Keratinocyte (primary cell): ENCODE data around the gene ZFPL1. TPM values are rescaled to one million over a fixed set of nuclear protein-coding genes. Genes with fewer than 3 reads are reported as not detected.

Experiments
- DNase-seq: peaks from one replicate; pipeline ENCODE4 v3.0.0-alpha.2; 2011; ENCODE audit warnings: low read depth, missing footprints, low spot score
- FAIRE-seq: peaks from 2 replicates; lab custom pipeline; 2011; peaks lifted over from hg19 to GRCh38; lab: Jason Lieb, UNC
- H2AFZ ChIP-seq: 2 replicates; pipeline ENCODE4 v1.6.0; 2012; ENCODE audit warnings: low read length, control low read depth, inconsistent platforms; ENCODE audit not compliant: control insufficient read depth
- H3K27ac ChIP-seq: 2 replicates; pipeline ENCODE4 v1.5.1; 2011; ENCODE audit warnings: low read length; ENCODE audit not compliant: control insufficient read depth, insufficient read depth
- H3K27me3 ChIP-seq: 3 replicates; pipeline ENCODE4 v1.6.0; 2011; ENCODE audit warnings: low read length; ENCODE audit not compliant: control insufficient read depth, insufficient read depth; ENCODE audit errors: extremely low read depth
- H3K36me3 ChIP-seq, 2 experiments: 2 replicates in 1 of 2; 3 replicates in 1 of 2; pipeline ENCODE4 v1.5.1; 2011; ENCODE audit warnings: low read length in 2 of 2, mild to moderate bottlenecking in 1 of 2; ENCODE audit not compliant: control insufficient read depth in 2 of 2, insufficient read depth in 2 of 2; ENCODE audit errors: extremely low read depth in 1 of 2
- H3K4me1 ChIP-seq: 3 replicates; pipeline ENCODE4 v1.5.1; 2011; ENCODE audit warnings: low read length; ENCODE audit not compliant: control insufficient read depth, insufficient read depth; ENCODE audit errors: extremely low read depth
- H3K4me2 ChIP-seq: 3 replicates; pipeline ENCODE4 v1.6.0; 2011; ENCODE audit warnings: low read depth, low read length; ENCODE audit not compliant: control insufficient read depth, insufficient read depth; ENCODE audit errors: extremely low read depth
- H3K4me3 ChIP-seq, 3 experiments: fragments of 200-600 bp in 1 of 3; sonication (generic) in 1 of 3; 2 replicates in 2 of 3; 3 replicates in 1 of 3; pipeline ENCODE4 v1.5.1; 2011 to 2016; ENCODE audit warnings: low read length in 3 of 3, mild to moderate bottlenecking in 3 of 3, control low read depth in 2 of 3, inconsistent platforms in 1 of 3, low read depth in 1 of 3, mixed read lengths in 1 of 3, mixed run types in 1 of 3, moderate library complexity in 1 of 3; ENCODE audit not compliant: control insufficient read depth in 2 of 3, insufficient read depth in 2 of 3; ENCODE audit errors: extremely low read depth in 1 of 3
- H3K79me2 ChIP-seq: 2 replicates; pipeline ENCODE4 v1.6.0; 2012; ENCODE audit warnings: low read length; ENCODE audit not compliant: control insufficient read depth, insufficient read depth
- H3K9ac ChIP-seq: 3 replicates; pipeline ENCODE4 v1.6.0; 2011; ENCODE audit warnings: low read length; ENCODE audit not compliant: control insufficient read depth, insufficient read depth; ENCODE audit errors: extremely low read depth
- H3K9me1 ChIP-seq: 3 replicates; pipeline ENCODE4 v1.6.0; 2011; ENCODE audit warnings: low read length; ENCODE audit not compliant: control insufficient read depth, insufficient read depth; ENCODE audit errors: extremely low read depth
- H3K9me3 ChIP-seq: 2 replicates; pipeline ENCODE4 v1.5.1; 2012; ENCODE audit warnings: low read depth, low read length; ENCODE audit not compliant: control insufficient read depth
- H4K20me1 ChIP-seq: 3 replicates; pipeline ENCODE4 v1.6.0; 2011; ENCODE audit warnings: low read length; ENCODE audit not compliant: control insufficient read depth, insufficient read depth; ENCODE audit errors: extremely low read depth
- CTCF ChIP-seq, 3 experiments: IDR thresholded peaks in 1 of 3; conservative IDR thresholded peaks in 1 of 3; optimal IDR thresholded peaks in 1 of 3; 2 replicates in 2 of 3; 3 replicates in 1 of 3; pipeline versions ENCODE3 to v1.5.1; 2011; ENCODE audit warnings: low read length in 3 of 3, mild to moderate bottlenecking in 3 of 3, moderate library complexity in 2 of 3, control low read depth in 1 of 3, inconsistent platforms in 1 of 3; ENCODE audit not compliant: insufficient read depth in 2 of 3; ENCODE audit errors: extremely low read depth in 1 of 3
- EZH2 ChIP-seq: IDR thresholded peaks from one replicate; pipeline ENCODE4 v1.6.1; 2012; ENCODE audit warnings: inconsistent platforms, mild to moderate bottlenecking, low read length, moderate library complexity
- dilution Hi-C: fragments of 300-500 bp; cut with MboI; formaldehyde crosslinking; loops from one replicate; pipeline ENCODE4 v1.7.0; 2020; ENCODE audit warnings: low sequenced_read_pairs; ENCODE audit not compliant: extremely low pct_ligation_motif_present
- polyA plus RNA-seq, 5 experiments: library from polyadenylated mRNA; depleted of rRNA in 3 of 5; stranded (reverse) in 3 of 5; stranded (forward) in 1 of 5; unstranded in 1 of 5; fragments of >200 nt; gene quantifications; 1 replicate in 1 of 5; 2 replicates in 3 of 5; 3 replicates in 1 of 5; pipeline versions ENCODE4 v1.2.1 to v1.2.3, GENCODE V29; 2011 to 2012; ENCODE audit warnings: missing spikeins in 2 of 5, low read depth in 1 of 5, low replicate concordance in 1 of 5

ZFPL1 gene
- polyA plus RNA-seq, 1 donor (not counting 4 experiments of a cell fraction or from before 2014, with no cell fraction given) = 15.0 TPM

GRCh38 chr11:65124480-65125196 lies 40.6 kb downstream of the ZFPL1 start:
- Histone ChIP-seq H3K27me3 (no peaks in the 10 kb centered on the region), H2AFZ (no peak overlapping the region), H3K4me2 (no peak overlapping the region), H3K79me2 (peaks cover 44% of the 10 kb centered on the region), H3K4me3 (no peak overlapping the region), H4K20me1 (no peaks in the 10 kb centered on the region), H3K9me3 (no peaks in the 10 kb centered on the region), H3K9me1 (no peaks in the 10 kb centered on the region), H3K27ac (no peak overlapping the region), H3K36me3 (peaks cover 30 to 39% of the 10 kb centered on the region in 2 experiments), H3K4me1 (peaks cover 17% of the 10 kb centered on the region), H3K9ac (no peak overlapping the region)
- FAIRE-seq (no peak), DNase-seq (no peak)
- TF ChIP-seq CTCF (optimal IDR thresholded peaks at IDR 0.05 in 1 of 3, IDR thresholded peaks at IDR 0.05 in 1 of 3, conservative IDR thresholded peaks at IDR 0.05 in 1 of 3; ENCODE audit: extremely low read depth in 1 of 3, insufficient read depth in 2 of 3, low read length in 3 of 3) (no peak), EZH2 (no peak)
- dilution Hi-C loops = no loop called here

- Histone ChIP-seq H3K4me1 (peaks cover 13% of the 10 kb centered on the region), H3K79me2 (peaks cover 36% of the 10 kb centered on the region), H3K4me3 (no peak overlapping the region), H4K20me1 (no peaks in the 10 kb centered on the region), H3K9me1 (no peaks in the 10 kb centered on the region), H3K9me3 (no peaks in the 10 kb centered on the region), H3K9ac (no peak overlapping the region), H3K27me3 (no peaks in the 10 kb centered on the region), H3K36me3 (peaks cover 30 to 39% of the 10 kb centered on the region in 2 experiments), H2AFZ (no peak overlapping the region), H3K27ac (no peak overlapping the region), H3K4me2 (no peak overlapping the region)
- dilution Hi-C loops = no loop called here
- DNase-seq (no peak), FAIRE-seq (no peak)
- TF ChIP-seq EZH2 (no peak), CTCF (optimal IDR thresholded peaks at IDR 0.05 in 1 of 3, IDR thresholded peaks at IDR 0.05 in 1 of 3, conservative IDR thresholded peaks at IDR 0.05 in 1 of 3; ENCODE audit: extremely low read depth in 1 of 3, insufficient read depth in 2 of 3, low read length in 3 of 3) (no peak)
These were observed 41.4 kb downstream of the ZFPL1 start for GRCh38 chr11:65125197-65126056.
